ENCODE measurements around the gene WNK2.

The WNK2 gene

DNA sequence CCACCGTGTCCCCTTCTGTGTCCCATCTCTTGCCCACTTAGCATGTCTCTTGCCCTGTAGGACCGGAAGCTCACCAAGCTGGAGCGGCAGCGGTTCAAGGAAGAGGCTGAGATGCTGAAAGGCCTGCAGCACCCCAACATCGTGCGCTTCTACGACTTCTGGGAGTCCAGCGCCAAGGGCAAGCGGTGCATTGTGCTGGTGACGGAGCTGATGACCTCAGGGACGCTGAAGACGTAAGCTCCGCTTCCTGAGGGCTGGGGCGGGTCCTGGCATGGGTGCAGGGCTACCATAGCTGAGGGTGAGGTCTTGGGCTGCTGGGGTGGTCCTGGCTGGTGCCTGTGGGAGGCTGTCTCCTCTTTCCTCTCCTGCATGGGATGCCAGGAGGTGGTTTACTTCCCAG is 45.7 kb downstream of the WNK2 start:
- no peak for FAIRE-seq
- TF ChIP-seq TAF1 (IDR thresholded peaks at IDR 0.05; ENCODE audit: low read depth, low read length): no peak
- no peak for TF ChIP-seq SPI1 (IDR thresholded peaks at IDR 0.05; ENCODE audit: low read depth, low read length)
- TF ChIP-seq POU2F2 (IDR thresholded peaks at IDR 0.05; ENCODE audit: low read depth, low read length): no peak
- TF ChIP-seq POLR2AphosphoS5 (IDR thresholded peaks at IDR 0.05; ENCODE audit: low read depth, low read length): no peak
- no peak for TF ChIP-seq POLR2A (IDR thresholded peaks at IDR 0.05; ENCODE audit: low read depth, low read length)
- TF ChIP-seq PAX5 (IDR thresholded peaks at IDR 0.05; ENCODE audit: insufficient read depth, low read length, severe bottlenecking): no peak
- DNase-seq (ENCODE audit: insufficient read length, low spot score): no peak

GRCh38 chr9:93230185-93230584 is 46.2 kb downstream of the WNK2 start:
- TF ChIP-seq POLR2AphosphoS5 (IDR thresholded peaks at IDR 0.05; ENCODE audit: low read depth, low read length): no peak
- no peak for TF ChIP-seq POLR2A (IDR thresholded peaks at IDR 0.05; ENCODE audit: low read depth, low read length)
- DNase-seq (ENCODE audit: insufficient read length, low spot score): no peak
- no peak for FAIRE-seq

DNA sequence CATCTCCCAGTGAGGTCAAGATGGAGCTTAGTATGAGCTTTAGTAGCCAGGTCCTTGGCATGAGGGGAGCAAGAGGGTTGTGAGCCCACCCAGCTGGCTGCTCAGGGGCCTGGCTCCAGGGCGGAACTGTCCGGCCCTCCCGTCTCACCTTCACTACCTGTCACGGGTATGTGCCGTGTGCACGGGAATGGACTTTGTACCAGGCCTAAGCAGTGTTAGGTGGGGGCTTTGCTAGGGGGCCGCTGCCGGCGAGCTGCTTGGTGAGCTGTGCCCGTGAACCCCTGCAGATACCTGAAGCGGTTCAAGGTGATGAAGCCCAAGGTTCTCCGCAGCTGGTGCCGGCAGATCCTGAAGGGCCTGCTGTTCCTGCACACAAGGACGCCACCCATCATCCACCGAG is 46.7 kb downstream of the WNK2 start:
- FAIRE-seq (no peak), DNase-seq (ENCODE audit: insufficient read length, low spot score) (no peak)
- TF ChIP-seq POLR2AphosphoS5 (IDR thresholded peaks at IDR 0.05; ENCODE audit: low read depth, low read length) (no peak), PAX5 (IDR thresholded peaks at IDR 0.05; ENCODE audit: insufficient read depth, low read length, severe bottlenecking) (no peak), POU2F2 (IDR thresholded peaks at IDR 0.05; ENCODE audit: low read depth, low read length) (no peak), TAF1 (IDR thresholded peaks at IDR 0.05; ENCODE audit: low read depth, low read length) (no peak), SPI1 (IDR thresholded peaks at IDR 0.05; ENCODE audit: low read depth, low read length) (no peak), POLR2A (IDR thresholded peaks at IDR 0.05; ENCODE audit: low read depth, low read length) (no peak)

DNA sequence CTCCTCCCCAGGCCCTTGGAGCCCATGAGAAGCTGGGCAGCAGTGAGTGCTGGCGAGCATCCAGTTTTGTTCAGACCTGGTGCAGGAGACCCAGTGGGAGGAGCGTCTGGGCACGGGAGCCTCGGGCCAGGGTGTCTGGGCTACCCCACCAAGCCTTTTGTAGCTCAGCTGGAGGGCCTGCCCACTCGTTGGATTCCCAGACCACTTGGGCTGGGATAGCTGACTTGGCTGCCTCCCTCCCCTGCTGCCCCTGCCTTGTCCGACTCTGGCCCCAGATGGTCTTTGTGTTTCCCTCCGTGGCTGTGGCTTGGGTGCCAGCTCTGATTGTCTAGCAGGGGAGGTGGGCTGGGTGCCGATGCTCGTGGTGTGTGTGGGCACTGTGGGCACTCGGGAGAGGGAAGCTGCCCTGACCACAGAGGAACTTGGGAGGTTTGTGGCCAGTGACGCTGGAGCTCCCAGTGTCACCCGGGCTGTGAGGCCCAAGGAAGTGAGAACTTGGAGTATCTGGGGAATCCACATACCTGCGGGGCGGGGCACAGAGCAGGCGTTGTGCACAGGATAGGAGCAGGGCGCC is 47.3 kb downstream of the WNK2 start:
- FAIRE-seq (no peak), DNase-seq (ENCODE audit: insufficient read length, low spot score) (no peak)
- no peak for TF ChIP-seq POLR2AphosphoS5 (IDR thresholded peaks at IDR 0.05; ENCODE audit: low read depth, low read length)
- TF ChIP-seq SPI1 (IDR thresholded peaks at IDR 0.05; ENCODE audit: low read depth, low read length): no peak
- no peak for TF ChIP-seq POLR2A (IDR thresholded peaks at IDR 0.05; ENCODE audit: low read depth, low read length)
- no peak for TF ChIP-seq TAF1 (IDR thresholded peaks at IDR 0.05; ENCODE audit: low read depth, low read length)
- no peak for TF ChIP-seq PAX5 (IDR thresholded peaks at IDR 0.05; ENCODE audit: insufficient read depth, low read length, severe bottlenecking)
- no peak for TF ChIP-seq POU2F2 (IDR thresholded peaks at IDR 0.05; ENCODE audit: low read depth, low read length)

- TF ChIP-seq POLR2A (IDR thresholded peaks at IDR 0.05; ENCODE audit: low read depth, low read length): no peak
- TF ChIP-seq PAX5 (IDR thresholded peaks at IDR 0.05; ENCODE audit: insufficient read depth, low read length, severe bottlenecking): no peak
- TF ChIP-seq SPI1 (IDR thresholded peaks at IDR 0.05; ENCODE audit: low read depth, low read length): no peak
- no peak for TF ChIP-seq POU2F2 (IDR thresholded peaks at IDR 0.05; ENCODE audit: low read depth, low read length)
- no peak for TF ChIP-seq POLR2AphosphoS5 (IDR thresholded peaks at IDR 0.05; ENCODE audit: low read depth, low read length)
- TF ChIP-seq TAF1 (IDR thresholded peaks at IDR 0.05; ENCODE audit: low read depth, low read length): no peak
- DNase-seq (ENCODE audit: insufficient read length, low spot score) (no peak), FAIRE-seq (no peak)
Observed at GRCh38 chr9:93231716-93232115, 47.8 kb downstream of the WNK2 start.

DNA sequence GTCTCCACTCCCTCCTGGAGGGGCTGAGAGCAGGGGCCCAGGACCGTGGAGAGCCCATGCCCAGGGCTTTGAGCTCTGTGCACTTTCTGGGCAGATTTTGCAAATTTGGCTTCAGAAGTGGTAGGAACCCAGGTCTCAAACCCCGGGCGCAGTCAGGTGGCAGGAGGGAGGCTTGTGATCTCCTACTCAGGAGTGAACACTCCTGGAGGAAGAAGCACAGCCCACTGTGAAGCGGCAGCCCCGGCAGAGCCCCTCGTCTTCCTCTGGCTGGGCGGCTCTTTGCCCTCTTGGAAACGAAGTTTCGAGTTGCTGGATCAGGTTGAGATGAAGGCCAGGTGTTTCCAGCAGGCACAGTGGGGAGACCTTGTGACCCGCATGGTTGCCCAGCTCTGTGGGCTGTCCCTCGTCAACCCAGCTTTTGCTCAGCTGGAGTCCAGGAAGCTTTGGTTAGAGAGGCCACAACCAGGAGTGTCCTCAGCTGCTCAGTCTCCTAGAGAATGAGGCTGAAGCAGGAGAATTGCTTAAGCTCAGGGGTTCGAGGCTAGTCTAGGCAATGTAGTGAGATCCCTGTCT is 48.5 kb downstream of the WNK2 start:
- FAIRE-seq: no peak
- no peak for DNase-seq (ENCODE audit: insufficient read length, low spot score)
- TF ChIP-seq POLR2AphosphoS5 (IDR thresholded peaks at IDR 0.05; ENCODE audit: low read depth, low read length) (no peak), PAX5 (IDR thresholded peaks at IDR 0.05; ENCODE audit: insufficient read depth, low read length, severe bottlenecking) (no peak), POU2F2 (IDR thresholded peaks at IDR 0.05; ENCODE audit: low read depth, low read length) (no peak), POLR2A (IDR thresholded peaks at IDR 0.05; ENCODE audit: low read depth, low read length) (no peak), TAF1 (IDR thresholded peaks at IDR 0.05; ENCODE audit: low read depth, low read length) (no peak), SPI1 (IDR thresholded peaks at IDR 0.05; ENCODE audit: low read depth, low read length) (no peak)

DNA sequence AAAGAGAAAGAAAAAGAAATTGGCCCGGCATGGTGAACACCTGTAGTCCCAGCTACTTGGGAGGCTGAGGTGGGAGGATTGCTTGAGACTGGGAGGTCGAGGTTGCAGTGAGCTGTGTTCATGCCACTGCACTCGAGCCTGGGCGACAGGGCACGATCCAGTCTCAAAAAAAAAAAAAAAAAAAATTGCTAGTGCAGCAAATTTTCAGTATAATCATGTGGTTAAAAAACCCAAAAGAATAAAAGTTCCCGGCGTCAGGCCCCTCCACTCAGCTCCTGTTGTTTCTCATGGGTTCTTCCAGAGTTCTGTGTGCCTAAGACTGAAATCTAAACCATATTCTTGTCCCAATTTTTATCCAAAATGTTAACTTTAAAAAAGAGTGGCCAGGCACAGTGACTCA is 49.1 kb downstream of the WNK2 start:
- FAIRE-seq (no peak), DNase-seq (ENCODE audit: insufficient read length, low spot score) (no peak)
- no peak for TF ChIP-seq POU2F2 (IDR thresholded peaks at IDR 0.05; ENCODE audit: low read depth, low read length)
- no peak for TF ChIP-seq POLR2A (IDR thresholded peaks at IDR 0.05; ENCODE audit: low read depth, low read length)

DNA sequence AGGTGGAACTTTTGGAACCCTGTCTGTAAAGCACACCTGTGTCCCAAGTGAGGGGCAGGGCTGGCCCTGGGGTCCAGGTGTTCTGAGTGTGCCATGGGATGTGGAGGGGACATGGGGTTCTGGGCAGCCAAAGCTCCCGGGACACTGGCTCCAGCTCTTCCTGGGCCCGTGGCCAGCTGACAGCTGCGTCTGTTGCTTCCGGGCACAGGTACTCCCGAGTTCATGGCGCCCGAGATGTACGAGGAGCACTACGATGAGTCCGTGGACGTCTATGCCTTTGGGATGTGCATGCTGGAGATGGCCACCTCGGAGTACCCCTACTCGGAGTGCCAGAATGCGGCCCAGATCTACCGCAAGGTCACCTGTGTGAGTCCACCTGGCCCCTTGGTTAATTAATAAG is 50.7 kb downstream of the WNK2 start:
- DNase-seq (ENCODE audit: insufficient read length, low spot score): no peak
- no peak for FAIRE-seq
- no peak for TF ChIP-seq POLR2AphosphoS5 (IDR thresholded peaks at IDR 0.05; ENCODE audit: low read depth, low read length)
- no peak for TF ChIP-seq POLR2A (IDR thresholded peaks at IDR 0.05; ENCODE audit: low read depth, low read length)
- no peak for TF ChIP-seq PAX5 (IDR thresholded peaks at IDR 0.05; ENCODE audit: insufficient read depth, low read length, severe bottlenecking)
- no peak for TF ChIP-seq SPI1 (IDR thresholded peaks at IDR 0.05; ENCODE audit: low read depth, low read length)
- no peak for TF ChIP-seq TAF1 (IDR thresholded peaks at IDR 0.05; ENCODE audit: low read depth, low read length)
- TF ChIP-seq POU2F2 (IDR thresholded peaks at IDR 0.05; ENCODE audit: low read depth, low read length): no peak

GRCh38 chr9:93235300-93235960 is 51.5 kb downstream of the WNK2 start:
- no peak for TF ChIP-seq SPI1 (IDR thresholded peaks at IDR 0.05; ENCODE audit: low read depth, low read length)
- TF ChIP-seq POLR2AphosphoS5 (IDR thresholded peaks at IDR 0.05; ENCODE audit: low read depth, low read length): no peak
- no peak for TF ChIP-seq PAX5 (IDR thresholded peaks at IDR 0.05; ENCODE audit: insufficient read depth, low read length, severe bottlenecking)
- TF ChIP-seq TAF1 (IDR thresholded peaks at IDR 0.05; ENCODE audit: low read depth, low read length): no peak
- no peak for TF ChIP-seq POLR2A (IDR thresholded peaks at IDR 0.05; ENCODE audit: low read depth, low read length)
- TF ChIP-seq POU2F2 (IDR thresholded peaks at IDR 0.05; ENCODE audit: low read depth, low read length): no peak
- DNase-seq (ENCODE audit: insufficient read length, low spot score) (no peak), FAIRE-seq (no peak)
